ENCODE measurements around the gene MTURN. TPM values are rescaled to one million over a fixed set of nuclear protein-coding genes. Genes with fewer than 3 reads are reported as not detected.

Gene MTURN
- total and polyA plus RNA-seq, 10 of the 15 experiments (the other 5 are each of a cell fraction or from before 2014, with no cell fraction given): 0.52 to 5.0 (median 3.3) TPM

- TF ChIP-seq IKZF2 (IDR thresholded peaks at IDR 0.05): peak; percentile 28 to 36; a peak in 2 of 4 replicates
- peak; percentile 57 for TF ChIP-seq NR2F1 (conservative IDR thresholded peaks at IDR 0.05)
- TF ChIP-seq RFX5 (IDR thresholded peaks at IDR 0.05; ENCODE audit: low read depth, low read length): no peak
- TF ChIP-seq ELK1 (IDR thresholded peaks at IDR 0.05; ENCODE audit: low read depth, low read length): no peak
- TF ChIP-seq POLR2A (IDR thresholded peaks at IDR 0.05; ENCODE audit: low read depth, low read length): no peak
Measured at GRCh38 chr7:30176463-30177109, 41.8 kb downstream of the MTURN start (continued).

- H3K4me3 ChIP-seq: no peak overlapping the region
- H3K79me2 ChIP-seq (ENCODE audit: control insufficient read depth, insufficient read depth, low read length): no peaks in the 10 kb centered on the region
- ChIA-PET CTCF (interaction anchor here (1.5 to 10.4 kb wide), 5 partner anchors 9 to 154 kb away, joined by 3 to 78 read pairs (median 8); no protein-coding TSS in a partner anchor), SMC1A (ENCODE audit: uncharacterized antibody, unreplicated experiment) (interaction anchor here (1.2 to 11.2 kb wide), 10 partner anchors 10 to 101 kb away, joined by 3 to 87 read pairs (median 14); no protein-coding TSS in a partner anchor), RAD21 (ENCODE audit: unreplicated experiment) (interaction anchor here (2.2 to 7.5 kb wide), 3 partner anchors 15 to 98 kb away, joined by 7 to 75 read pairs (median 42); no protein-coding TSS in a partner anchor), POLR2A (interaction anchor here (0.6 to 1.8 kb wide), 4 partner anchors 11 to 107 kb away, joined by 3 to 6 read pairs (median 4); no protein-coding TSS in a partner anchor)
- no peaks in the 10 kb centered on the region for H3K27me3 ChIP-seq (replicated peaks in 1 of 2; ENCODE audit: control insufficient read depth in 2 of 2, insufficient read depth in 2 of 2, low read length in 1 of 2)
- H3K9ac ChIP-seq (ENCODE audit: control insufficient read depth, insufficient read depth, low read length): no peak overlapping the region
- intact Hi-C loops (cut with micrococcal nuclease; ENCODE audit: unreplicated experiment): loop anchor here (5.0 kb wide), 2 partner anchors 35 to 270 kb away; no protein-coding TSS in a partner anchor
- WGBS (ENCODE audit: insufficient coverage, insufficient replicate concordance, low lambda C conversion rate, missing lambda C conversion rate): 96% methylated on average over 4 of the region's 5 CpGs
- no peak overlapping the region for H2AFZ ChIP-seq (ENCODE audit: control insufficient read depth, low read depth, low read length)
- no peaks in the 10 kb centered on the region for H3K9me3 ChIP-seq (replicated peaks; ENCODE audit: control insufficient read depth, insufficient read depth, low read length)
- FAIRE-seq (no peak), DNase-seq (ENCODE audit: low read depth, low spot score) (no peak), ATAC-seq (no peak)
- no peak overlapping the region for H3K27ac ChIP-seq (ENCODE audit: control insufficient read depth, insufficient read depth)
- TF ChIP-seq IRF5 (IDR thresholded peaks at IDR 0.05; ENCODE audit: borderline replicate concordance): no peak
- no peak for TF ChIP-seq RFX5 (IDR thresholded peaks at IDR 0.05; ENCODE audit: low read depth, low read length)
- TF ChIP-seq CHD2 (IDR thresholded peaks at IDR 0.05; ENCODE audit: borderline replicate concordance, low read depth, low read length): no peak
- no peak for TF ChIP-seq DPF2 (IDR thresholded peaks at IDR 0.05)
- TF ChIP-seq FOS (IDR thresholded peaks at IDR 0.05; ENCODE audit: borderline replicate concordance, extremely low read depth, insufficient read length): no peak
- no peak for TF ChIP-seq ZNF207 (IDR thresholded peaks at IDR 0.05; ENCODE audit: borderline replicate concordance)
- no peak for TF ChIP-seq NFIC (IDR thresholded peaks at IDR 0.05; ENCODE audit: low read depth, low read length)
- no peak for TF ChIP-seq JUND (IDR thresholded peaks at IDR 0.05; ENCODE audit: low read depth, low read length)
- no peak for TF ChIP-seq PAX5 (IDR thresholded peaks at IDR 0.05; ENCODE audit: borderline replicate concordance, low read depth, low read length)
- TF ChIP-seq SMARCA5 (IDR thresholded peaks at IDR 0.05): no peak
- no peak for TF ChIP-seq ASH2L (IDR thresholded peaks at IDR 0.05; ENCODE audit: borderline replicate concordance, low read depth)
- no peak for TF ChIP-seq PML (IDR thresholded peaks at IDR 0.05; ENCODE audit: low read length)
- no peak for TF ChIP-seq POLR2AphosphoS2 (IDR thresholded peaks at IDR 0.05; ENCODE audit: low read depth, low read length)
- no peak for TF ChIP-seq GATAD2B (conservative IDR thresholded peaks at IDR 0.05; ENCODE audit: low read depth)
- TF ChIP-seq SIX5 (IDR thresholded peaks at IDR 0.05; ENCODE audit: low read depth, low read length, severe bottlenecking): no peak
- in situ Hi-C loops (cut with MboI): no loop called here
- no TSS peak for BruUV-seq (replicated peaks)
- H3K4me2 ChIP-seq (ENCODE audit: control insufficient read depth, insufficient read depth): no peak overlapping the region
- peaks cover 25% of the 10 kb centered on the region for H3K4me1 ChIP-seq (ENCODE audit: control insufficient read depth, insufficient read depth, low read length)
- no peaks in the 10 kb centered on the region for H4K20me1 ChIP-seq (ENCODE audit: control insufficient read depth, insufficient read depth)
- H3K36me3 ChIP-seq (ENCODE audit: control insufficient read depth in 2 of 2, insufficient read depth in 2 of 2, low read length in 1 of 2): no peaks in the 10 kb centered on the region
Measured at GRCh38 chr7:30177186-30177585, 42.4 kb downstream of the MTURN start.

All from GM12878 (cell line).